Fibroblast of lung (primary cell): ENCODE data around the gene HSH2D.

ENCODE experiments used
- CTCF ChIP-seq, 2 donors: IDR thresholded peaks in 1 of 2; conservative IDR thresholded peaks in 1 of 2; 1 replicate in 1 of 2; 2 replicates in 1 of 2; pipeline ENCODE4 v1.5.1; 2011 to 2012; ENCODE audit warnings: low read length in 2 of 2, control low read depth in 1 of 2, inconsistent platforms in 1 of 2, low read depth in 1 of 2, mild to moderate bottlenecking in 1 of 2
- EZH2 ChIP-seq: IDR thresholded peaks from 2 replicates; pipeline ENCODE4 v1.5.1; 2012; ENCODE audit warnings: low read length, control low read depth, mild to moderate bottlenecking; ENCODE audit errors: missing control alignments

- TF ChIP-seq EZH2: no peak
- TF ChIP-seq CTCF (conservative IDR thresholded peaks at IDR 0.05 in 1 of 2, IDR thresholded peaks at IDR 0.05 in 1 of 2; ENCODE audit: low read depth in 1 of 2, low read length in 2 of 2): no peak
These were observed 10.3 kb downstream of the HSH2D start for GRCh38 chr19:16153582-16154336.
